ENCODE measurements around the gene USP54.
"Not testable (repeated sequence)": the region's sequence is repeated elsewhere in the genome, so short reads cannot be mapped to it uniquely, and the experiment has no call there.

Gene USP54

GRCh38 chr10:73586583-73586984, 4.6 kb downstream of the USP54 start:
- peak; percentile 57 to 67 for DNase-seq (ENCODE audit: low read depth in 2 of 2)

GRCh38 chr10:73585327-73585726, 5.8 kb downstream of the USP54 start:
- no peak for DNase-seq (ENCODE audit: low read depth in 2 of 2)

GRCh38 chr10:73584737-73585136, 6.4 kb downstream of the USP54 start:
- DNase-seq (ENCODE audit: low read depth in 2 of 2): no peak

- no peak for DNase-seq (ENCODE audit: low read depth in 2 of 2)
These were observed 9.2 kb downstream of the USP54 start for GRCh38 chr10:73581918-73582317.

- DNase-seq (ENCODE audit: low read depth in 2 of 2): not testable (repeated sequence)
These were observed 12.2 kb downstream of the USP54 start for GRCh38 chr10:73578927-73579326.

GRCh38 chr10:73577788-73578187, 13.4 kb downstream of the USP54 start:
- DNase-seq (ENCODE audit: low read depth in 2 of 2): no peak

- DNase-seq (ENCODE audit: low read depth in 2 of 2): no peak
These were observed 14.1 kb downstream of the USP54 start for GRCh38 chr10:73576890-73577591.

GRCh38 chr10:73576178-73576889, 14.8 kb downstream of the USP54 start:
- peak; percentile 50 to 55 for DNase-seq (ENCODE audit: low read depth in 2 of 2)

GRCh38 chr10:73567025-73567424, 24.1 kb downstream of the USP54 start:
- DNase-seq (ENCODE audit: low read depth in 2 of 2): not testable (repeated sequence)

GRCh38 chr10:73561192-73561591, 29.9 kb downstream of the USP54 start:
- DNase-seq (ENCODE audit: low read depth in 2 of 2): no peak

GRCh38 chr10:73559590-73559989, 31.6 kb downstream of the USP54 start:
- no peak for DNase-seq (ENCODE audit: low read depth in 2 of 2)

GRCh38 chr10:73556855-73557254, 34.3 kb downstream of the USP54 start:
- no peak for DNase-seq (ENCODE audit: low read depth in 2 of 2)

GRCh38 chr10:73554721-73555120, 36.4 kb downstream of the USP54 start:
- DNase-seq (ENCODE audit: low read depth in 2 of 2): no peak

GRCh38 chr10:73553761-73554160, 37.4 kb downstream of the USP54 start:
- no peak for DNase-seq (ENCODE audit: low read depth in 2 of 2)

GRCh38 chr10:73552819-73553715, 38.1 kb downstream of the USP54 start:
- DNase-seq (ENCODE audit: low read depth in 2 of 2): no peak

- no peak for DNase-seq (ENCODE audit: low read depth in 2 of 2)
These were observed 39.6 kb downstream of the USP54 start for GRCh38 chr10:73551515-73551914.

GRCh38 chr10:73545357-73545756, 45.8 kb downstream of the USP54 start:
- DNase-seq (ENCODE audit: low read depth in 2 of 2): no peak

GRCh38 chr10:73537709-73538108, 53.4 kb downstream of the USP54 start:
- DNase-seq (ENCODE audit: low read depth in 2 of 2): no peak

- no peak for DNase-seq (ENCODE audit: low read depth in 2 of 2)
These were observed 53.9 kb downstream of the USP54 start for GRCh38 chr10:73537288-73537687.

- DNase-seq (ENCODE audit: low read depth in 2 of 2): no peak
These were observed 56.3 kb downstream of the USP54 start for GRCh38 chr10:73534857-73535256.

- DNase-seq (ENCODE audit: low read depth in 2 of 2): peak; percentile 48 to 49
These were observed 61.9 kb downstream of the USP54 start for GRCh38 chr10:73529089-73529832.

GRCh38 chr10:73522263-73522662, 68.9 kb downstream of the USP54 start:
- DNase-seq (ENCODE audit: low read depth in 2 of 2): peak; percentile 19 to 20

Measured in fibroblast of skin of left biceps (primary cell).